Caco-2 (cell line): ENCODE data around the gene SAP130. TPM values are rescaled to one million over a fixed set of nuclear protein-coding genes. Genes with fewer than 3 reads are reported as not detected.

Experiments
- BruUV-seq: library from RNA; stranded (reverse); fragments of 400-500 nt; replicated peaks from 2 replicates; lab custom pipeline; 2021; lab: Mats Ljungman, UMichigan
- CTCF ChIA-PET: fragments of 300-600 bp; sonication (Branson Sonifier 250); formaldehyde crosslinking; loops from one replicate; lab custom pipeline; 2022; ENCODE audit warnings: antibody characterized with exemption; lab: Charles Lee
- POLR2A ChIA-PET: fragments of 300-600 bp; sonication (Branson Sonifier 250); formaldehyde crosslinking; loops from one replicate; lab custom pipeline; 2022; ENCODE audit warnings: antibody characterized with exemption; lab: Charles Lee
- DNase-seq, 2 experiments: peaks; one replicate each; pipeline versions ENCODE4 v3.0.0 to v3.0.0-alpha.2; 2020 to 2022
- H3K27me3 ChIP-seq: replicated peaks from 2 replicates; pipeline ENCODE4 v1.6.0; 2011; ENCODE audit warnings: low read length; ENCODE audit not compliant: control insufficient read depth, insufficient read depth
- H3K36me3 ChIP-seq: 2 replicates; pipeline ENCODE4 v1.5.1; 2011; ENCODE audit warnings: low read length; ENCODE audit not compliant: control insufficient read depth, insufficient read depth
- H3K4me1 ChIP-seq: fragments of 250-450 bp; sonication (Bioruptor Pico); 2 replicates; pipeline ENCODE4 v1.5.1; 2020; ENCODE audit warnings: mild to moderate bottlenecking
- H3K4me3 ChIP-seq: 2 replicates; pipeline ENCODE4 v1.5.1; 2011; ENCODE audit warnings: low read depth, mild to moderate bottlenecking, control low read depth, low read length
- H3K9me3 ChIP-seq: fragments of 250-450 bp; sonication (Bioruptor Pico); 2 replicates; pipeline ENCODE4 v1.5.1; 2020; ENCODE audit warnings: mild to moderate bottlenecking, moderate library complexity
- H3K27ac Mint-ChIP-seq: one replicate; pipeline ENCODE4 v1.8.0; 2022; ENCODE audit warnings: mixed read lengths; ENCODE audit not compliant: unreplicated experiment
- H3K27me3 Mint-ChIP-seq: one replicate; pipeline ENCODE4 v1.8.0; 2022; ENCODE audit warnings: mixed read lengths; ENCODE audit not compliant: insufficient read depth, unreplicated experiment
- H3K36me3 Mint-ChIP-seq: one replicate; pipeline ENCODE4 v1.8.0; 2022; ENCODE audit warnings: mild to moderate bottlenecking, mixed read lengths; ENCODE audit not compliant: insufficient read depth, unreplicated experiment
- H3K4me1 Mint-ChIP-seq: one replicate; pipeline ENCODE4 v1.8.0; 2022; ENCODE audit warnings: low read depth, mixed read lengths; ENCODE audit not compliant: unreplicated experiment
- H3K4me3 Mint-ChIP-seq: one replicate; pipeline ENCODE4 v1.8.0; 2022; ENCODE audit warnings: mild to moderate bottlenecking, moderate library complexity, mixed read lengths; ENCODE audit not compliant: unreplicated experiment
- H3K9me3 Mint-ChIP-seq: one replicate; pipeline ENCODE4 v1.8.0; 2022; ENCODE audit warnings: mixed read lengths; ENCODE audit not compliant: unreplicated experiment
- intact Hi-C: fragments of 100-400 bp; cut with micrococcal nuclease; formaldehyde crosslinking; loops from one replicate; pipeline ENCODE4 v1.10.0; 2022; ENCODE audit not compliant: unreplicated experiment
- total RNA-seq: library from RNA; stranded (reverse); gene quantifications from 2 replicates; pipeline ENCODE4 v1.2.3, GENCODE V29; 2022
- TF ChIP-seq, protein P1 (sequence below), 2 experiments: fragments of 200-600 bp in 1 of 2; IDR thresholded peaks; 1 replicate in 1 of 2; 2 replicates in 1 of 2; pipeline versions ENCODE4 v1.5.1 to v1.8.0; 2011 to 2022; ENCODE audit warnings: antibody characterized with exemption in 1 of 2, control low read depth in 1 of 2, inconsistent platforms in 1 of 2, low read depth in 1 of 2, low read length in 1 of 2, mild to moderate bottlenecking in 1 of 2, moderate library complexity in 1 of 2; ENCODE audit not compliant: insufficient read depth in 1 of 2, severe bottlenecking in 1 of 2, unreplicated experiment in 1 of 2

The SAP130 gene
- total RNA-seq, 1 experiment from 2014 or later: 43.3 TPM

DNA sequence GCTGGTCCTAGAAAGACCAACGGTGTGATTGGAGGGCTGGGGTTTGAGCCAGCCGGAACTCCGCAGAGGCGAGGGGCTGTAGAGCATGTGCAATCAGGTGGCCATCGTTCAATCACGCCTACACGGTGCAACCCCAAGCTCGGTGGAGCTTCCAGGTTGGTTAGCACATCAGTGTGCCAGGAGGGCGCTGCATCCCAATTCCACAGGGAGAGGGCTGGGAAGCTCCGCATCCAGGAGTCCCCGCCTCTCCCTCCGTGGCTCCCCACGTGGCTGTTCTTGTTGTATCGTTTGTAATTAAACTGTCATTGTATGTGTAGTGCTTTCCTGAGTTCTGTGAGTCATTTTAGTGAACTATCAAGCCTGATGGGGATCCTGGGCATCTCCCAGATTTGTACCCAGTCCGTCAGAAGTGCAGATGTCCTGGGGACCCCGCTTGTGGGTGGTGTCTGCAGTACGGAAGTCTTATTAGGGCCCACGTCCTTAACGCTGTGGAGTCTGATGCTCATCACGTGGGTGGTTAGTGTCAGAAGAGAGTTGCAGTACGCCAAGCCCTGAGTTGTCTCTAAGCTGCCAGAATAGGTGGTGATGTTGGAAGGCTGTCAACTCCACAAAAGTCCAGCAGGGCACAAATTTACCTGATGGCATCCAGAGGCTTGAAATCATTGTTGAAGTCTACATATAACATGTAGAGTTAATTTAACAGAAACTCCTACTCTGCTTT lies 121.5 kb downstream of the SAP130 start:
- no peak overlapping the region for H3K4me3 Mint-ChIP-seq
- H3K36me3 ChIP-seq: no peaks in the 10 kb centered on the region
- CTCF ChIA-PET: no interaction called here
- H3K9me3 Mint-ChIP-seq: no peaks in the 10 kb centered on the region
- H3K4me3 ChIP-seq: no peak overlapping the region
- TF ChIP-seq, protein P1, sequence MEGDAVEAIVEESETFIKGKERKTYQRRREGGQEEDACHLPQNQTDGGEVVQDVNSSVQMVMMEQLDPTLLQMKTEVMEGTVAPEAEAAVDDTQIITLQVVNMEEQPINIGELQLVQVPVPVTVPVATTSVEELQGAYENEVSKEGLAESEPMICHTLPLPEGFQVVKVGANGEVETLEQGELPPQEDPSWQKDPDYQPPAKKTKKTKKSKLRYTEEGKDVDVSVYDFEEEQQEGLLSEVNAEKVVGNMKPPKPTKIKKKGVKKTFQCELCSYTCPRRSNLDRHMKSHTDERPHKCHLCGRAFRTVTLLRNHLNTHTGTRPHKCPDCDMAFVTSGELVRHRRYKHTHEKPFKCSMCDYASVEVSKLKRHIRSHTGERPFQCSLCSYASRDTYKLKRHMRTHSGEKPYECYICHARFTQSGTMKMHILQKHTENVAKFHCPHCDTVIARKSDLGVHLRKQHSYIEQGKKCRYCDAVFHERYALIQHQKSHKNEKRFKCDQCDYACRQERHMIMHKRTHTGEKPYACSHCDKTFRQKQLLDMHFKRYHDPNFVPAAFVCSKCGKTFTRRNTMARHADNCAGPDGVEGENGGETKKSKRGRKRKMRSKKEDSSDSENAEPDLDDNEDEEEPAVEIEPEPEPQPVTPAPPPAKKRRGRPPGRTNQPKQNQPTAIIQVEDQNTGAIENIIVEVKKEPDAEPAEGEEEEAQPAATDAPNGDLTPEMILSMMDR (IDR thresholded peaks at IDR 0.05; ENCODE audit: insufficient read depth in 1 of 2, low read depth in 1 of 2, low read length in 1 of 2, severe bottlenecking in 1 of 2, unreplicated experiment in 1 of 2): no peak
- POLR2A ChIA-PET: no interaction called here
- DNase-seq: no peak
- H3K4me1 Mint-ChIP-seq: peaks cover 14% of the 10 kb centered on the region
- no peaks in the 10 kb centered on the region for H3K9me3 ChIP-seq
- no TSS peak for BruUV-seq
- no peaks in the 10 kb centered on the region for H3K27me3 ChIP-seq
- peak overlapping the region; percentile 79 for H3K27ac Mint-ChIP-seq
- intact Hi-C loops: loop anchor here (2.0 kb wide), 1 partner anchor 14 kb away; no protein-coding TSS in a partner anchor
- no peaks in the 10 kb centered on the region for H3K27me3 Mint-ChIP-seq
- H3K4me1 ChIP-seq: peaks cover 18% of the 10 kb centered on the region
- no peaks in the 10 kb centered on the region for H3K36me3 Mint-ChIP-seq

DNA sequence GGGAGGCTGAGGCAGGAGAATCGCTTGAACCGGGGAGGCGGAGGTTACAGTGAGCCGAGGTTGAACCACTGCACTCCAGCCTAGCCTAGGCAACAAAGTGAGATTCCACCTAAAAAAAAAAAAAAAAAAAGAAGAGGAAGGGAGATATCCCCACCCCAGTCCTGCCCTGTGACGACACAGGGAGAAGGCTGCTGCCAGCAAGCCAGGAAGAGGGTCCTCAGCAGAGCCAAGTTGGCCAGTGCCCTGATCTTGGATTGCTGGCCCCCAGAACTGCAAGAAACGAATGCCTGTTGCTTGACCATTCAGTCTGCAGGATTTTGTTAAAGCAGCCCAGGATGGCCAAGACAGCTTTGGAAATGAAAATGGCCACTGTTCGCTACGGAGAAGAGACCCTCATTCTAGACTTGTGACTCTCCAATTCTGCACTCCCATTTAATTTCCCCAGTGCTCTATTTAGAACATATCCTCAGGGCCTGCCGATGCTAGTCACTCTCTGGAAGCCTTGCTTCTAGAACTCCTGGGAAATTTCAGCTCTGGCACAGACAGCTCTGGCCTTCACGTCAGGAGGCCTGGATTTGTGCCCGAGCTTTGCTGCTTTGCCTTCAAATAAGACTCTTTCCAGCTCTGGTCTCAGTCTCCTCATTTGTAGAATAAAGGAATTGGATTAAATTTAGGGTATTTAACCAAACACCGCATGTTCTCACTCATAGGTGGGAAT lies 126.4 kb downstream of the SAP130 start:
- CTCF ChIA-PET: no interaction called here
- no peaks in the 10 kb centered on the region for H3K4me1 ChIP-seq
- DNase-seq: no peak
- no peaks in the 10 kb centered on the region for H3K27me3 ChIP-seq
- H3K9me3 ChIP-seq: no peaks in the 10 kb centered on the region
- H3K4me3 ChIP-seq: no peak overlapping the region
- intact Hi-C loops: no loop called here
- Mint-ChIP-seq H3K9me3 (no peaks in the 10 kb centered on the region), H3K27ac (no peak overlapping the region), H3K4me3 (no peak overlapping the region), H3K36me3 (no peaks in the 10 kb centered on the region), H3K27me3 (no peaks in the 10 kb centered on the region), H3K4me1 (no peaks in the 10 kb centered on the region)
- no TSS peak for BruUV-seq
- POLR2A ChIA-PET: no interaction called here
- TF ChIP-seq, protein P1 (IDR thresholded peaks at IDR 0.05; ENCODE audit: insufficient read depth in 1 of 2, low read depth in 1 of 2, low read length in 1 of 2, severe bottlenecking in 1 of 2, unreplicated experiment in 1 of 2): no peak
- H3K36me3 ChIP-seq: no peaks in the 10 kb centered on the region

DNA sequence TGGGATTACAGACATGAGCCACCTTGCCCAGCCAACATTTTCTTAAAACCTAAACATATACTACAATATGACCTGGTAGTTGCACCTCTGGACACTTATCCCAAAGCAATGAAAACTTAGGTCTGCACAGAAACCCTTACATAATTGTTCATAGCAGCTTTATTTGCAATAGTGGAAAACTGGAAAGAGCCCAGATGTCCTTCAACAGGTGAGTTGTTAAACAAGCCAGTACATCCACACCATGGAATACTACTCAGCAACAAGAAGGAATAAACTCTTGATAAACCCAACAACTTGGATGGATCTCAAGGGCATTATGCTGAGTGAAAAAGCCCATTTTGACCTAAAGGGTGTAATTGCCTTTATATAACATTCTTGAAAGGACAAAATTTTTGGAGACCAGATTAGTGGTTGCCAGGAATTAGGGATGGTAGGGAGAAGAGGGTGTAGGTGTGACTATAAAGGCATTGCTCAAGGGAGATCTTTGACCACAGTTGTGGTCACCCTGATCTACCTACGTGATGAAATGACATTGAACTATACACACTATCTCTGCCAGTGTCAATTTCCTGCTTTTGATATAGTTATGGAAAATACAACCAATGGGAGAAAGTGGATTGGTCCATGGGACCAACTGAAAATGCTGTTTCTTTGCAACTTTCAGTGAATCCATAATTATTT lies 130.2 kb downstream of the SAP130 start:
- H3K4me3 Mint-ChIP-seq: no peak overlapping the region
- intact Hi-C loops: no loop called here
- H3K4me1 Mint-ChIP-seq: peaks cover 5% of the 10 kb centered on the region
- H3K9me3 Mint-ChIP-seq: no peaks in the 10 kb centered on the region
- no peaks in the 10 kb centered on the region for H3K36me3 ChIP-seq
- H3K27me3 Mint-ChIP-seq: no peaks in the 10 kb centered on the region
- BruUV-seq: no TSS peak
- no peaks in the 10 kb centered on the region for H3K9me3 ChIP-seq
- H3K4me1 ChIP-seq: no peaks in the 10 kb centered on the region
- ChIA-PET CTCF (interaction anchor here (0.8 kb wide), 1 partner anchor 11 kb away, joined by 5 read pairs; no protein-coding TSS in a partner anchor), POLR2A (no interaction called here)
- no peaks in the 10 kb centered on the region for H3K27me3 ChIP-seq
- no peaks in the 10 kb centered on the region for H3K36me3 Mint-ChIP-seq
- H3K4me3 ChIP-seq: no peak overlapping the region
- H3K27ac Mint-ChIP-seq: no peak overlapping the region
- no peak for DNase-seq
- TF ChIP-seq, protein P1 (IDR thresholded peaks at IDR 0.05; ENCODE audit: insufficient read depth in 1 of 2, low read depth in 1 of 2, low read length in 1 of 2, severe bottlenecking in 1 of 2, unreplicated experiment in 1 of 2): no peak
